ENCODE data around the gene AJAP1.

GRCh38 chr1:4734791-4735190 is 80.4 kb downstream of the AJAP1 start:
- TF ChIP-seq CTCF (IDR thresholded peaks at IDR 0.05; ENCODE audit: low read length) (no peak), EZH2 (optimal IDR thresholded peaks at IDR 0.05; ENCODE audit: low read depth, low read length) (no peak), EZH2phosphoT487 (IDR thresholded peaks at IDR 0.05; ENCODE audit: low read length) (no peak)

All from MM.1S (cell line).